Left cardiac atrium (tissue), 4 donors: ENCODE results near the gene FBXW12. TPM values are rescaled to one million over a fixed set of nuclear protein-coding genes. Genes with fewer than 3 reads are reported as not detected.
"Not testable (repeated sequence)": the region's sequence is repeated elsewhere in the genome, so short reads cannot be mapped to it uniquely, and the experiment has no call there.

Source experiments
- ATAC-seq, 2 donors: fragments of 200-7000 bp; cut with Tn5 transposase; one replicate each; pipeline ENCODE4 v1.9.1; 2020; ENCODE audit warnings: mild to moderate bottlenecking in 2 of 2, moderate library complexity in 2 of 2
- DNase-seq: peaks from one replicate; pipeline ENCODE4 v3.0.0-alpha.2; 2020
- intact Hi-C, 2 donors: fragments of 100-400 bp; cut with DNase I; formaldehyde crosslinking; loops; one replicate each; pipeline versions ENCODE4 v1.14.1 to v1.15.1; 2022 to 2023
- total RNA-seq, 2 donors: library from RNA; stranded (reverse); fragmentation: NEBNext Ultra II Directional; extraction: Animal tissue kit (Norgen Biotek cat#: 25700); gene quantifications; one replicate each; pipeline ENCODE4 v1.2.1, GENCODE V29; 2021
- donor health status: DM: no; HTN: yes; CAD: no.
- donor health status: DM: no; HTN: yes; CAD: no; lungs with severe emphysema.
- donor health status: DM: yes; HTN: yes; CAD: no.
- donor health status: Dilated cardiomyopathy.

FBXW12 gene
- total RNA-seq, 2 donors from 2014 or later, result not detected

DNA sequence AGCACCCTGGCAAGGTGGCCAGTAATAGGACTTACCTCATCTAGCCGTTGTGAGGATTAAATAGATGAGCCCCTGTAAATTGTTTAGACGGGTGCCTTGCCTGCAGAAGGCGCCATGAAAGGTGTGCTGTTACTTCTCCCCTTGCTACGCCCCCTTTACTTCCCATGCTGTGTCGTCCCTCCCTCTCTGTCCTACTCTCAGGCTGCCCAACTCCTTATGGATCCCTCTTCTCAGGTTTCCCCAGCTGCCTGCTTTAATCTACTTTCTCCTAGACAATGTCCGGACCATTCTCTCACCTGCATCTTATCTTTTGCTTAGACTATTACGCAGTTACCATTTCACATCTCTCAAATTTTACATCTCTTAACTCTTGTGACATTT lies 1.7 kb upstream of the FBXW12 start:
- intact Hi-C loops, result no loop called here
- ATAC-seq (no peak), DNase-seq (no peak)

GRCh38 chr3:48372377-48372770 lies 355 bp downstream of the FBXW12 start:
- intact Hi-C loops, result no loop called here
- no peak for ATAC-seq
- DNase-seq, result no peak

GRCh38 chr3:48372862-48373435 lies 930 bp downstream of the FBXW12 start:
- DNase-seq, result no peak
- no peak for ATAC-seq
- intact Hi-C loops, result no loop called here

DNA sequence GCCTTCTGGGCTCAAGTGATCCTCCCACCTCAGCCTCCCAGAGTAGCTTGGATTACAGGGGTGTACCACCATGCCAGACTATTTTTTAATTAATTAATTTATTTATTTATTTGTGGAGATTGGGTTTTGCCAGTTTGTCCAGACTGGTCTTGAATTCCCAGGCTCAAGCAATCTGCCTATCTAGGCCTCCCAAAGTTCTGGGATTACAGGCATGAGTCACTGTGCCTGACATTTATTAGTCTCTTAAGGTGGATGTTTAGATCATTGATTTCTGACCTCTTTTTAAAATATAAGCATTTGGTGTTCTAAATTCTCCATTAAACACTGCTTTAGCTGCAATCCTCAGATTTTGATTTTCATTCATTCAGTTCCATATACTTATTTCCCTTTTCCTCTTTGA lies 15.6 kb downstream of the FBXW12 start:
- DNase-seq (no peak), ATAC-seq (no peak)
- intact Hi-C loops, result no loop called here

GRCh38 chr3:48388966-48389365 lies 16.9 kb downstream of the FBXW12 start:
- no peak for ATAC-seq
- no peak for DNase-seq
- intact Hi-C loops, result no loop called here

DNA sequence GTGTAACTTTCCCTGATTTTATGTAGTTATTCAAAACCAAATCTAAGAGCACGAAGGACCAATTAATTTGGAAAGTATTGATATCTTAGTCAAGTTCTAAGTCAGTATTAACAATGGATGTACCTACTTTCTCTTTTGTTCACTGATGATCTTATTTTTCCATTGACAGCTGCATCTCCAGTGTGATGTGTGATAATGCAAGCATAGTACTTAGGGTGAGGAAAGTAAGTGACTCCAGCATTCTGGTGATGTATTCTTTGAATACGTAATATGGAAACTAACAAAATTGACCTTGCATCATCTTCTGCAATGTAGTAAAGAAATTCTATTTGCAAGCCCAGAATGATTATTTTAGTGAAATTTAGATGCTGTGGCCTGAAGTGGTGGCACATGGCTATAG lies 22.4 kb downstream of the FBXW12 start:
- ATAC-seq (no peak), DNase-seq (no peak)
- intact Hi-C loops, result no loop called here

DNA sequence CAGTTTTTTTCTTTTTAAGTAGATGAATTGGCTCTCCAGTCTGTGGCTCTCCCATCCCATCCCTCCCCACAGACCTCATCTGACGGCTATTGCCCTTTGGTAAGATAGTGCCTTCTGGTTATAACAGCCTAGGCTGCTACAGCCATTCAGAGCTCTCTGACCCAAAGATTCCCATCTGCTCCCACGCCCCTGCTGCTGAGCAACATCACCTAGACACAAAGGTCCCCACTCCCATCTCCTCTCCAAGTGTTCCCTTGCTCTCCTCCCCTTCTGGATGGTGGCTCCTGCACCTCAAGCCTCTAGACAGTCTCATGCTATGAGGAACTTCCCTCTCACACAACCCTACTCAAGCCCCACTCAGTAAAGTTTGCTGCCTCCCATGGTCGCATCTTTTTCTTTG lies 23.7 kb downstream of the FBXW12 start:
- DNase-seq, result no peak
- ATAC-seq, result no peak
- intact Hi-C loops, result no loop called here

- DNase-seq, result no peak
- intact Hi-C loops, result no loop called here
- ATAC-seq, result no peak
These were observed 26.0 kb downstream of the FBXW12 start for GRCh38 chr3:48397767-48398681.

- intact Hi-C loops, result no loop called here
- DNase-seq, result peak; percentile 20
- no peak for ATAC-seq
These were observed 26.8 kb downstream of the FBXW12 start for GRCh38 chr3:48398701-48399386.

- ATAC-seq (no peak), DNase-seq (no peak)
- intact Hi-C loops, result loop anchor here in 1 of 2 donors (1.0 kb wide), 1 partner anchor 37 kb away; no protein-coding TSS in a partner anchor
These were observed 27.6 kb downstream of the FBXW12 start for GRCh38 chr3:48399387-48400172.

GRCh38 chr3:48400824-48401433 lies 28.9 kb downstream of the FBXW12 start:
- ATAC-seq (peak; percentile 62), DNase-seq (peak; percentile 49)

GRCh38 chr3:48401434-48401901 lies 29.4 kb downstream of the FBXW12 start:
- DNase-seq, ATAC-seq: not testable (repeated sequence)
- intact Hi-C loops, result loop anchor here in 1 of 2 donors (1.0 kb wide), 1 partner anchor 34 kb away; no protein-coding TSS in a partner anchor

More at GRCh38 chr3:48400824-48401433, 28.9 kb downstream of the FBXW12 start:
- intact Hi-C loops, result loop anchor here (1.0 kb wide), 2 partner anchors 34 to 35 kb away; no protein-coding TSS in a partner anchor

DNA sequence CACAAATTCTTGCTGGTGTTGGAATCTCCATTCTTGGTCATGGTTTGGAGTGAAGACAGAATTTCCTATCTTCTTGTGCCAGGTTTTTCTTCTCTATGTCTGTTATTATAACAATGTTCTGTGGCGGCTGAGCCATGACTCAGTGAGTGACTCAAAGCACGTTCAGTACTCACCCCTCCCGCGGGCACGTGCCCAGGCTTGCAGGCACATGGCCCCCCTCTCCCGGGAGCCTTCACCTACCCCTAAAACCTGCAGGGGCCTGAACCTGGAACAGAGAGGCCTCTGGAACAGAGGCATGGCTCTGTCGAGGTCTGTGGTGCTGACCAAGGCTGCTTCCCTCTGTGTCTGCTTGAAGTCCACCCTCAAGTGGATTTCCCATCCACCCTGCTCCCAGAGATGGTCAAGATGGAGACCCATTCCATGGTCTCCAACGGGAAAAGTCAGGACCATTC lies 30.3 kb downstream of the FBXW12 start:
- intact Hi-C loops, result no loop called here
- peak; percentile 91 for DNase-seq
- peak; percentile 63 to 86 for ATAC-seq

DNA sequence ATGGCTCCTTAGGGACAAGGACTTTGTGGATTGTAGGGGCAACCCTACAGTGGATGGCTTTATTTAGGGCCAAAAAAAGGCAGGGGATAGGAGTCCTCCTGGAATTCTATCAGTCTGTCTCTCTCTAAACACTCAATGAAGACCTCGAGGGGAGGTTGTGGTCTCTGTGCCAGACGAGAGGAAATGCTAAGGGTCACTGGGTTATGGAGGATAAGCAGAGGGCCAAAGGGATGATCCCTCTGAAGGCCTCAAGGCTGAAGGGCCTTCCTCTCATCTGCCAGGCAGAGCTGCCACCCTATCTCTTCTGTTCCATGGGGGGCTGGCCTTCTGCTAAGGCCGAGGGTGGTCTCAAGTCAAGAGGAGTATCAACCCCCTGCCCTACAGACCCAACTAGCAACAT lies 30.9 kb downstream of the FBXW12 start:
- ATAC-seq (no peak), DNase-seq (no peak)
- intact Hi-C loops, result no loop called here

- DNase-seq, result no peak
These were observed 31.8 kb downstream of the FBXW12 start for GRCh38 chr3:48403533-48404439.

GRCh38 chr3:48404440-48405342 lies 32.7 kb downstream of the FBXW12 start:
- no peak for ATAC-seq
- intact Hi-C loops, result no loop called here
- DNase-seq, result no peak

More at GRCh38 chr3:48403533-48404439, 31.8 kb downstream of the FBXW12 start:
- ATAC-seq, result no peak
- intact Hi-C loops, result no loop called here
